ENCODE results near the gene LRRC2.

- TF ChIP-seq POLR2AphosphoS5 (IDR thresholded peaks at IDR 0.05; ENCODE audit: insufficient read depth in 1 of 2, low read depth in 1 of 2) (no peak), CTCF (IDR thresholded peaks at IDR 0.05) (no peak)
These were observed 68.4 kb downstream of the LRRC2 start, which contains the start of gene RTP3 for GRCh38 chr3:46497556-46498265.
